BE2C (cell line): ENCODE measurements around the gene PHF12.
"Not testable (repeated sequence)": the region's sequence is repeated elsewhere in the genome, so short reads cannot be mapped to it uniquely, and the experiment has no call there.

Experiments
- DNase-seq: peaks from one replicate; pipeline ENCODE4 v3.0.0-alpha.2; 2020
- H3K27me3 ChIP-seq: fragments of 250-450 bp; sonication (Bioruptor Pico); 2 replicates; pipeline ENCODE4 v1.5.1; 2020; ENCODE audit warnings: mild to moderate bottlenecking
- H3K36me3 ChIP-seq: fragments of 250-450 bp; sonication (Bioruptor Pico); 2 replicates; pipeline ENCODE4 v1.5.1; 2020; ENCODE audit warnings: mild to moderate bottlenecking
- H3K4me1 ChIP-seq: fragments of 250-450 bp; sonication (Bioruptor Pico); 2 replicates; pipeline ENCODE4 v1.5.1; 2020
- H3K4me3 ChIP-seq: 2 replicates; pipeline ENCODE4 v1.5.1; 2011; ENCODE audit warnings: low read depth, low read length
- H3K9me3 ChIP-seq: fragments of 250-450 bp; sonication (Bioruptor Pico); 2 replicates; pipeline ENCODE4 v1.5.1; 2020
- TF ChIP-seq, protein P1 (sequence below): IDR thresholded peaks from 2 replicates; pipeline ENCODE4 v1.5.1; 2012; ENCODE audit warnings: mild to moderate bottlenecking, low read depth, low read length

PHF12 gene

DNA sequence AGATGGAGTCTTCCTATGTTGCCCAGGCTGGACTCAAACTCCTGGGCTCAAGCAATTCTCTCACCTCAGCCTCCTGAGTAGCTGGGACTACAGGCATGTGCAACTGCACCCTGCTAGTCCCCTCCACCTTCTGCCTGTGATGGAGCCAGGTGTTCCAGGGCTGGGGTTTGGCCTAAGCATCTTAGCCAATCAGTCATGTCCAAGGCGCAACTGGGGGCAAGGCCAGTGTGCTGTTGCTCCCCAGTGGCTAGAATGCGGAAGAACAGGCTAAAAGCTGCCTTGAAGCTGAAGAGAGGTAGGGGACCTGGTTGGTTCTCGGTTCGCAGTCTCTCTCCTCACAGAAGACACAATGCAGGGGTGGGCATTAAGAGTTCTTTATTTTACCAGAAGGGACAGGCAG lies 72.3 kb downstream of the PHF12 start:
- H3K9me3 ChIP-seq, result no peaks in the 10 kb centered on the region
- no peaks in the 10 kb centered on the region for H3K27me3 ChIP-seq
- peak; percentile 32 for DNase-seq
- TF ChIP-seq, protein P1, sequence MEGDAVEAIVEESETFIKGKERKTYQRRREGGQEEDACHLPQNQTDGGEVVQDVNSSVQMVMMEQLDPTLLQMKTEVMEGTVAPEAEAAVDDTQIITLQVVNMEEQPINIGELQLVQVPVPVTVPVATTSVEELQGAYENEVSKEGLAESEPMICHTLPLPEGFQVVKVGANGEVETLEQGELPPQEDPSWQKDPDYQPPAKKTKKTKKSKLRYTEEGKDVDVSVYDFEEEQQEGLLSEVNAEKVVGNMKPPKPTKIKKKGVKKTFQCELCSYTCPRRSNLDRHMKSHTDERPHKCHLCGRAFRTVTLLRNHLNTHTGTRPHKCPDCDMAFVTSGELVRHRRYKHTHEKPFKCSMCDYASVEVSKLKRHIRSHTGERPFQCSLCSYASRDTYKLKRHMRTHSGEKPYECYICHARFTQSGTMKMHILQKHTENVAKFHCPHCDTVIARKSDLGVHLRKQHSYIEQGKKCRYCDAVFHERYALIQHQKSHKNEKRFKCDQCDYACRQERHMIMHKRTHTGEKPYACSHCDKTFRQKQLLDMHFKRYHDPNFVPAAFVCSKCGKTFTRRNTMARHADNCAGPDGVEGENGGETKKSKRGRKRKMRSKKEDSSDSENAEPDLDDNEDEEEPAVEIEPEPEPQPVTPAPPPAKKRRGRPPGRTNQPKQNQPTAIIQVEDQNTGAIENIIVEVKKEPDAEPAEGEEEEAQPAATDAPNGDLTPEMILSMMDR, result peak; percentile 45
- H3K36me3 ChIP-seq, result no peaks in the 10 kb centered on the region
- no peak overlapping the region for H3K4me3 ChIP-seq
- no peaks in the 10 kb centered on the region for H3K4me1 ChIP-seq

DNA sequence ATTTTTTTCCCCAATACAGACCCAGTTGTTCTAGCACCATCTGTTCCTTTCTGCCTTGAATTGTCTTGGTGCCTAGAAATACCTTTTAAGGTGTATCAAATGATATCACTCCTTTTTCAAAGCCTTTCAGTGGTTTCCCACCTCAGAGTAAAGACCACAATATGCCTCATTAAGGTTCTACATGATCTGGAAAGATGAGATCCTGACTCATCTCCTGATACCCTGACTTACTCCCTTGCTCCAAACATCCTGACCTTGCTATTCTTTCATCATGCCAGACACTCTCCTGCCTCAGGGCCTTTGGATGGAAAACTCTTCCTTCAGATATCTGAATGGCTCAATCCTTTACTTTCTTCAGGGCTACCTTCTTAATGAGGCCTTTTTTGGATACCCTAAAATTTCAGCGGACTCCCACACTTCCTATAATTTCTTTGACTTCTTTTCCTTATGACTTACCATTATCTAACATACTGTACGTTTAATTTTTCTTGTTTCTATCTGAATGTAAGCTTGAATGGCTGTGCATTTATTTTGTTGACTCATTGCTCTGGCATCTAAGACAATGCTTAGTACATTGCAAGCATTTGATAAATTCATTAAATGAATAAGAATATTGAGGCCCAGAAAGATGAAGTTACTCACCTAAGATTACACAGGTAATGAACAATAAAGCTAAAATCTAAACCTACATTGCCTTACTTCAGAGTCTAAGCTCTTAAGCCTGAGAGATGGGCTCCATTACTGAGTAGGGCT lies 73.0 kb downstream of the PHF12 start:
- no peak overlapping the region for H3K4me3 ChIP-seq
- H3K9me3 ChIP-seq, result no peaks in the 10 kb centered on the region
- no peaks in the 10 kb centered on the region for H3K27me3 ChIP-seq
- TF ChIP-seq, protein P1, result no peak
- H3K36me3 ChIP-seq, result no peaks in the 10 kb centered on the region
- no peak for DNase-seq
- no peaks in the 10 kb centered on the region for H3K4me1 ChIP-seq

DNA sequence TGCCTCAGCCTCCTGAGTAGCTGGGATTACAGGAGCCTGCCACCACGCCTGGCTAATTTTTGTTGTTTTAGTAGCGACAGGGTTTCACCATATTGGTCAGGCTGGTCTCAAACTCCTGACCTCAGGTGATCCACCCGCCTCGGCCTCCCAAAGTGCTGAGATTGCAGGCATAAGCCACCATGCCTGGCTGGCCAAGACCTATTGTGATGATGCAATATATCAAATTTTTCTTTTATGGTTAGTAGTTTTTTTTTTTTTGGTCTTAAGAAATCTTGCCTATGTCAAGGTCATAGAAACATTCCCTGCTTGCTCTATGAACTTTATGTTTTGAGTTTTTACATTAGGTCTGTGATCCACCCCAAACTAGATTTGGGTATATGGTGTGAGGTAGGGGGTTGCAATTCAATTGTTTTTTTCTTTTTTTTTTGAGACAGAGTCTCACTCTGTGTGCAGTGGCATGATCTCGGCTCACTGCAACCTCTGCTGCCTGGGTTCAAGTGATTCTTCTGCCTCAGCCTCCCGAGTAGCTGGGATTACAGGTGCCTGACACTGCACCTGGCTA lies 74.1 kb downstream of the PHF12 start:
- not testable (repeated sequence) for H3K27me3 ChIP-seq, H3K36me3 ChIP-seq, H3K4me1 ChIP-seq, H3K4me3 ChIP-seq, H3K9me3 ChIP-seq, DNase-seq

DNA sequence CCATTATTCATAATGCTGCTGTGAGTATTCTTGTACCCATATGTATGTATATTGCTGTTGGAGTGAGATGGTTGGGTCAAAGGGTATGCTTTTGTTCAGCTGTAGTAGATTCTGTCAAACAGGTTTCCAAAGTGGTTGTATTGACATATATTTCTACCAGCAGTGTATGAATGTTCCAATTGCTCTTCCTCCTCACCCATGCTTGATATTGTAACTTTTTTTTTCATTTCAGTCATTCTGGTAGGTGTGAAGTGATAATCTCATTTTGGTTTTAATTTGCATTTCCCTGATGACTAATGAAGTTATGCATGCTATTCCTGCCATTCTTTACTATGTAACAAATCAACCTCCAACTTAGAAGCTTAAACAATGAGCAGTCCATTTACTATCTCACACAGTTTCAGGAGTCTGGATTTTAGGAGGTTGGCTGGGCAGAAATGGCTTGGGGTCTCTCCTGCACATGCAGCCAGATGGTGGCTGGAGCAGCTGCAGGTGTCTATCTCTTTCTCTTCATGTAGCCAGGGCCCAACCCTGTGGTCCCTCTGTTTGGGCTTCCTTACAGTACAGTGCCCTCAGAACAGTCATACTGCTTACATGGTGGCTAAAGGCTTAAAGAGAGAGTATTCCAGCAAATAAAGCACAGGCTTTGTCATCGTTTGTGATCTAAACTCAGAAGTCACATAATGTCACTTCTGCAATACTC lies 75.3 kb downstream of the PHF12 start:
- no peaks in the 10 kb centered on the region for H3K4me1 ChIP-seq
- TF ChIP-seq, protein P1, result no peak
- no peaks in the 10 kb centered on the region for H3K36me3 ChIP-seq
- no peak for DNase-seq
- H3K4me3 ChIP-seq, result no peak overlapping the region
- H3K27me3 ChIP-seq, result no peaks in the 10 kb centered on the region
- H3K9me3 ChIP-seq, result no peaks in the 10 kb centered on the region

DNA sequence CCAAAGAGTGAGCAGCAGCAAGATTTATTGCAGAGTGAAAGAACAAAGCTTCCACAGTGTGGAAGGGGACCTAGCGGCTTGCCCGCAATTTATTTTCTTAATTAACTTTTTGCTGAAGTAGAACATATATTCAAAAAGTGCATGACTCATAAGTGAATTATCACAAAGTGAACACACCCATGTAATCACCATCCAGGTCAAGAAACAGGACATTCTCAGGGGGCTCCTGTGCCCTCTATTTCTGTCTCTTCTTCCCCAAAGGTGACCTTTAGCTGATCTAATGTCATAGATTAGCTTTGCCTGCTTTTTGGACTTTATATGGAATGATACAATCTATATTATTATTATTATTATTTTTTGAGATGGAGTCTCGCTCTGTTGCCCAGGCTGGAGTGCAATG lies 76.6 kb downstream of the PHF12 start:
- TF ChIP-seq, protein P1, result no peak
- H3K4me1 ChIP-seq, result no peaks in the 10 kb centered on the region
- H3K27me3 ChIP-seq, result no peaks in the 10 kb centered on the region
- no peaks in the 10 kb centered on the region for H3K9me3 ChIP-seq
- no peaks in the 10 kb centered on the region for H3K36me3 ChIP-seq
- H3K4me3 ChIP-seq, result no peak overlapping the region
- DNase-seq, result no peak

DNA sequence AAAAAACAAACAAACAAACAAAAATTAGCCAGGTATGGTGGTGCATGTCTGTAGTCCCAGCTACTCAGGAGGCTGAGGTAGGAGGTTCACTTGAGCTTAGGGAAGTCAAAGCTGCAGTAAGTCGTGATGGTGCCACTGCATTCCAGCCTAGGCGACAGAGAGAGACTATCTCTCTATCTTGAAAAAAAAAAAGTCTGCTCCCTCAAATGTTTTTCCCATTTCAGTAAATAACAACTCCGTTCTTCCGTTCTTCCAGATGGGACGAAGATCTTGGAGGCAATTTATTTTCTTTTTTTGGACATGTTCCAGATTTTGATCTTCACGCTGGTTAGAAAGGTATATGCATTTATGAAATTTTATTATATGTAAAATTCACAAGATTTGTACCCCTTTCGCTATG lies 77.5 kb downstream of the PHF12 start:
- Histone ChIP-seq H3K36me3 (no peaks in the 10 kb centered on the region), H3K4me3 (no peak overlapping the region), H3K27me3 (no peaks in the 10 kb centered on the region), H3K4me1 (no peaks in the 10 kb centered on the region), H3K9me3 (no peaks in the 10 kb centered on the region)
- TF ChIP-seq, protein P1, result no peak
- DNase-seq, result no peak
